ENCODE results near the gene NIPSNAP3A.

NIPSNAP3A gene

DNA sequence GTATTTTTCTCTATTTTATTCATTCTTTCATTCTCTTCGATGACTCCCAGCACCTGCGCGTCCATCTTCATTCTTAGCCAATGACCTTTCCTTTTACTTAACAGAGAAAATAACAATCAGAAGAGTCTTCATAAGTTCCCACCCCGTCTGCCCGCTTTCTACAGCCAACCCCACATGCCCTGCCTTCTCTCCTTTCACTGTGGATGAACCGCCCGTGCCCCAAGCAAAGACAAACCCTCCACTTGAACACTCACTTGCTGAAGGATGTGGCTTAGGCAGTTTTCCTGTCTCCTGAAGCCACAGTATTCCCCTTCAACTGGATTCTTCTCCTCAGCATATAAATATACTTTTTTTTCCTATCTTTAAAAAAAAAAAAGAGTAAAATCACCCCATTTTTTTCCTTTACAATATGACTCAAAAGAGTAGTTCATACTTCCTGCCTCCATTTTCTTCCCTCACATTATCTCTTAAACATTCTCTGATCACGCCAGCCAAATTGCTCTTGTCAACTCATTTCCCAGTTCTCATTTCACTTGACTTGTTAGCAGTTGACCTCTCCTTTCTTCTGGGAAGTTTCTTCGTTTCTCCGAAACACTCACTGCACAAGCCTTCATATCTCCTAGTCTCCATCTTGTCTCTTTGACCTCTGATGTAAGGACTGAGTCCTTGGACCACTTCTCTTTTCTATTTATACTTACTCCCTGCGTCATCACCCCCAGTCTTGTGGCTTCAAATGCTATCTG lies 27.5 kb downstream of the NIPSNAP3A start:
- no peak for DNase-seq

DNA sequence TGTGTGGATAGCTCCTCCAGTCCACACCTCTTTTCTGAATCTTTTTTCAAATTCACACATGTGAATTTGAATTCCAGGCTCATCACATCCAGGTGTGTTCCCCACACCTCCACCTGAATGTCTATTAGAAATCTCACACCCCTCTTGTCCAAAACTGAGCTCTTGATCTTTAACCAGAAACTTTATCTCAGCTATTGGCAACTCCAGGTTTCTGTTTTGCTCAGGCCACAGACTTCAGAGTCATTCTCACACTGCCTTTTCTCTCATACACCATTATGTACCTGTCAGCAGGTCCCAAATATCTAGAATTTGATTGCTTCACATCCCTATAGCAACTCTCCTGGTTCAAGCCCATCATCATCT lies 28.1 kb downstream of the NIPSNAP3A start:
- no peak for DNase-seq

GRCh38 chr9:104775976-104776375 lies 28.5 kb downstream of the NIPSNAP3A start:
- DNase-seq = no peak

DNA sequence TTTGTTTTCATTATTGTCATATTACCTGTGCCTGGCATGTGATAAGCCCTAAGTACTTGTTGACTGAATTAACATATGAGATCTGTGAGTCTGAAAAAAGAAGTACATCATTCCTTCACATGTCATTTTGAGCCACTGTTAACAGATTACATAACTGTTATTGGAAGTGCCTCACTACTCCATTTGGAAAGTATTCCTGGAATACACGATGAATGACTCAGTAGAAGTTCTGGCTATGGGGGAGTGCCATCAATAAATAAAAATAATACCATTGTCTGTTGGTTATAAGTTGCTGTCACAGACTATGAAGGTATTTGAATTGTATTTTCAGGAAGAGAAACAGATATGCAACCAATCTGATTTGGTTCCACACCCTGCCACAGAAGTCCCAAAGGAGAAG lies 29.3 kb downstream of the NIPSNAP3A start:
- DNase-seq = no peak

DNA sequence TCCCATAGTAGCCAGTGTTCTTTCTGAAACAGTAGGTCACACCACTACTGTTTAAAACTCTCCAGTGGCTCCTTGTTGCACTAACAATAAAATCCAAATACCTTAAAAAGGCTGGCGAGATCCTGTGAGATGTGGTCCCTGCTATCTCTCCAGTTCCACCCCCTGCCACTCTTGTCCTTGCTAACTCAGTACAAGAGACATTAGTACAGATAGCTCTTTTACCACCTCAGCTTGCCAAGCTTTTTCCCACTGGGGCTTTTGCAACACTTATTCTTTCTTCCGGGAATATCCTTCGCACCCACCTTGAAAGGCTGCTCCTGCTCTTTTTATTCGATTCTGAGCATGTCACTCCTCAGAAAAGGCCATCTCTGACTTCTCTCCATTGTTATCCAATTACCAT lies 31.3 kb downstream of the NIPSNAP3A start:
- DNase-seq = no peak

GRCh38 chr9:104779334-104779733 lies 31.9 kb downstream of the NIPSNAP3A start:
- DNase-seq = no peak

DNA sequence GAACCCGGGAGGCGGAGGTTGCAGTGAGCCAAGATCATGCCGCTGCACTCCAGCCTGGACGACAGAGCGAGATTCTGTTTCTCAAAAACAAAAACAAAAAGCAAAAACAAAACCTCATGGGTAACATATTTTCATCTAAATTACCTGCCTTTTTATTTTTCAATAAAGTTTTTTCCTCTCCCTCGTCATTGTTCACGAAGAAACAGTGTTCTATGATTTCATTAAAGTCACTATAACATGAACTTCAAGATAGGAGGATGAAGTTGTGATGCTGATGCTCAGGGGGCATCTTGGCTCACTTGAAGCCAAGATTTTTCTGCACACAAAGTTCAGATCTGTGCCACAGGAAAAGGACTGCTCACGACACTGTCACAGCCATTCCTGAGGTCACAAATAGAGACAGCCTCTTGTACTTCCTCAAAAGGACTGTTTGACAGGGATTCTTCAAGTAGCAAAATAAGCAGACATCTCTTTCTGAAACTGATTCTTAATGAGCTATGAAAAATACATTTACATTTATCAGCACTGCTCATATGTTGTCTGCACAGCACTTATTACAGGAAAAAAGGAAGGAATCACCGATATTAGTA lies 32.6 kb downstream of the NIPSNAP3A start:
- no peak for DNase-seq

GRCh38 chr9:104780796-104781395 lies 33.4 kb downstream of the NIPSNAP3A start:
- DNase-seq = no peak

DNA sequence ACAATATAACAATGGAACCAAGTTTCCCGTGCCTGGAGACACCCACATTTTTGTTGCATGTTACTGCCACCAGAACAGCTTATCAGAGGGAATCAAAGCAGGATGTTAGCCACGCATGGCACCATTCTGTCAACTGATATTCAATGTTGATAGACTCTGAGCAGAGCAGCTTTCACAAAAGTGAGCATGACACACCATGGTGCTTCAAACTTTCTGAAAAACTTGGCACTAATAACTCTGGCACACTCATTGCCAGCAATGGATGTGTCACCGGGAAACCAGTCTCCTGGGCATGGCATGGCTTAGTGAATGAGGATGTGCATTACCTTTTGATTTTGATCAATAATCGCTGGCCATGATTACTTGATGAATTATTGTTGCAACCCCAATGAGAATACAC lies 36.1 kb downstream of the NIPSNAP3A start:
- DNase-seq = no peak

DNA sequence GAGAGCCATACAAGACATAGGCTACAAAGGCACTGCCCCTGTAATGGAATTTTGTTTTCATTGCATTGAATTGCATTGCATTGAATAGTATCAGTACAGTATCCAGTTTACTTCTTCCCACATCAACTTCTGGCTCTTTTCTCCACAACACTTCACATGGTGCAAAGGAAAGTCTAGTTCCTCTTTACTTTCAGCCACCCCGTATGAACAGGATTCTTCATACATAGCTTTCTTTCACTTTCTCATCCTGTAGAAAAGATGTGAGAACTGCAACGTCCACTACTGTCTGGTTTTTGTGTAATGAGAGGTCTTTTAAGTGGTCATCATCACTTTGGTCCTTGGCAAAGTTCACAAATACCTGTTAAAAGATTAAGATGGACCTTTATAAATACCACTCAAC lies 36.6 kb downstream of the NIPSNAP3A start:
- no peak for DNase-seq

GRCh38 chr9:104786293-104786692 lies 38.8 kb downstream of the NIPSNAP3A start:
- DNase-seq = no peak

DNA sequence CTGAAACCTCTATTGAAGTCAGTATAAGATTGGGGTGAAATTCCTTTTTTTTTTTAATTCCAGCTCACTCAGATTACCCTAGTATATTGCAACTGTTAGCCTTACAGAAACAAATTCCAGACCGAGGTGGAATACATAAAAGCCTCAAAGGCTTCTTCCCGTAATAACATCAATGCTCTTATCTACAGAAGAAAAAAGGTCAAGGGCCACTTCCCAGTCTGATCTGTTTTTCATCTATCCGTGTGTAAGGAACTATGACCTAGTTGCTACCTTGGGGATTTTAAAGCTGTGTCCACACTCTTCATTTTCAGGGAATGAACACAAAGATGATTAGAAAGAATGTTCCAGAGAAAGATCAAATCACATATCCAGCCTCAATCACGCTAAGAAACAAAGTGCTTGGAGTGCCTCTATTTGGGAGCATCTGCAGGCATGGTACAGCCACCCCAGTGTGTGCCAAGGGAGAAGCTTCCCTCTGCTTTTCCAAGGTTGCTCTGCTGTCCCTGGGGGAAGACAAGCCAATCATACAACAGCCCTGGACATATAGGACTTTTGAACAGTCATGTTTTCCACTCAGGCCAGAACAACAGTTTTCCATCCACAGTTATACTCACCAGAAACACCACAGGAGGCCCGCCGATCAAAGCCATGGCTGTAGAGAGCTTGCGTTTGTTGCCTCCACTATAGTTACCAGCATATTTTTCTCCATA lies 40.0 kb downstream of the NIPSNAP3A start:
- DNase-seq = no peak

- DNase-seq = no peak
Observed at GRCh38 chr9:104788251-104788650, 40.8 kb downstream of the NIPSNAP3A start.

DNA sequence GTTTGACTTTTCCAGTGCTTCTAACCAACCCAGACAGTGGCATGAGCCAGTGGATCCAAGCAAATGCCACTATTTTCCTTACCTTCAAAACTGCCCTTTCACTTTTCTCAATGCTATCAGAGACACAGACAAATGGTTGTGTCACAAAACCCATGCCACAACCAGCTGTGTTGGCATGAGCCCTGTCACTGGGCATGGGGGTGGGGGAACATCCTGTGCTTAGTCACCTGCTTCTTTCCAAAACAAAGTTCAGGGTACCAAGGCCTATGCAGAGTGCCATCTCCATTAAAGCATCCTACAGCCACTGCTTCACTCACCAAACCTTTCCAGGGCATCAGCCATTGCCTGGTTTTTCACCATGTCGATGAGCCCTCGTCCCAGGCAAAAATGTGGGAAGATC lies 46.6 kb downstream of the NIPSNAP3A start:
- DNase-seq = no peak

GRCh38 chr9:104795082-104795481 lies 47.6 kb downstream of the NIPSNAP3A start:
- DNase-seq = no peak

DNA sequence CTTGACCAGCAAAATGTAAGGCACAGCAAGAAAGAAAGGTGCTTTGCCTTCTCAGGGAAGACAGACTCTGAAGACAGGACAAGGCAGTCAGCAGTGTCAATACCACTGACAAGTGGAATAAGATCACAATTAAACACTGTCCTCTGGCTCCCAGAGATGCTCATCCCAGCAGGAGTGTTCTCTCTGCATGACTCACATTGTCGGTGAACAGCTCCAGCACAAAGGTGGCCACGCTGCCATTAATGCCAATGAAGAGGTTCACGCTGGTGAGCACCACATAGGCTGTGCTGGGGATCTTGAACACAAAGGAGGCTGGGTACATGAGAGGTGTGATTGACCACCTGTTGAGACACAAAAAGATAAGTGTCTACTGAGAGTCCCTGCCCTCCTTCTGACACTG lies 48.4 kb downstream of the NIPSNAP3A start:
- DNase-seq = peak; percentile 19

DNA sequence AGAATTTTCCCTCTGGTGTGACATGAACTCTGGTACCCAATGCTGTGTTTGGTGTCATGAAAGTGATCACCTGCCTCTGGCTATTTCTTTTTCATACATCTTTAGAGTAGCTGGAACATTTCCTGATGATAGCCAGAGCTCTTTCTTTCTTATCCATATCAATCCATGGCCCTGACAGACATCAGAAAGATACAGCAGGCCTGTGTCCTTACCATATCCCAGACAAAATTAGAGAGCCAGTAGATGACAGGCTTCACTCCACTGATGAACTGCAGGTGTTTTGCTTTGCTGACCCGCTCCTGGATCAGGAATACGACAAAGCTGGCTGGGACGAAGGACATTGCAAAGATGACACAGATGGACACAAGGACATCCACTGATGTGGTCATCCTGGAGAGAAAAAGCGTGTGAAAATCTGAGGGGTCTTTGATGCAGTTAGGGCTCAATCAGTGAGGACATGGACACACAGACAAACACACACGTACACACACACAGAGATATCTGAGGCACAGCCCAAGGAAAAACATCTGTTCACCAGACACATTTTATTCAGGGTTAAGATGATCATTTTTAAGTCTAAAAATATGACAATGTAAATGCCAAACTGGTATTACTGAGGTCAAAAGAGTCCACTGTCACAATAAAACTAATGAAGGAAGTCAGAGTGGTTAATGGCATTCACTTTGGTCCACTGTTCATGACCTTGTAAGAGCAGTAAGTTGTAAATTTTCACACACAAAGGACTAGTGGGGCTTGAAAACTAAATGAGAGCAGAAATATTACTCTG lies 50.9 kb downstream of the NIPSNAP3A start:
- no peak for DNase-seq

GRCh38 chr9:104800068-104800785 lies 52.7 kb downstream of the NIPSNAP3A start:
- no peak for DNase-seq

- DNase-seq = no peak
Observed at GRCh38 chr9:104802110-104802509, 54.6 kb downstream of the NIPSNAP3A start.

GRCh38 chr9:104802906-104803305 lies 55.4 kb downstream of the NIPSNAP3A start:
- DNase-seq = no peak

DNA sequence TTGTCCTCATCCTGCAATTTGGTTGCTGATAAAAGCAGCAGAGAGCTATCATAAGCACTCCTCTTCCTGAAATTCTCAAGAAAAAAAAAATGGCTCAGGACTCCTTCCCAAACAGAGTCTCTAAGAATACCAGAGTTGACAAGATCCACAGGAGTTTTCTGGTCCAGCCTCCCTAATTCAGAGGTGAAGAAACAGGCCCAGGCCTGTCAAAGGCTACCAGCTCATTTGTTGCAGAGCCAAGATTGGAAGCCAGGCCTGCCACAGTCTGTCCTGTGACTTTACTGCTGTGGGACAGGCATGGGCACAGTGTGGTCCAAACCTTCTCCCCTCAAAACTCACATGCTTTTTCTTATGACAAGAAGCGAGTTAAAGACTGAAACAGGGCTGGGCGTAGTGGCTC lies 58.0 kb downstream of the NIPSNAP3A start:
- no peak for DNase-seq

DNA sequence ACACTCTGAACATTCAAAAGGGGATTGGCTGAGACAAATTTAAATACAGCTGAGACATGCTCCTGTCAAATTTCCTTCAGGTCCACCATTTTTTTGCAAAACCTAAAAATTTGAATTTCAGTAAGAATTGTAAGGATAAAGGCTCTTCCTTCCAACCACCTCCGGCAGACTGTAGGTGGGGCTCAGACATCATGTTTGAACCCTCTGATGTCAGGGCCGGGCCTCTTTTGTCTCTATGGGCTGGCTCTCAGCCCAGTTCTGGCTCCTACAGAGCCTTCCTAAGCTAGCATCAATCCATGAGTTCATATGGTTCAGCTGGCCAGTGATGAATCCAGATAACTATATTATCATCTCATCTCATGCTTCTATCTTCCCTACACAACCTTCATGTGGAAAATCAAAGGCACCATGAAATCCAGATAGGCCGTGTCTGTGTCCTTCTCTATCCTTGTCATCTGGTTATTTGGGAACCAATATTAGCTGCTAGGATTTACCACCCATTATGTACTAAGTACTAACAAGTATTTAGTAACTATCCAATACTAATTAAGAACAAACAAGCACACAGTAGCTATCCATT lies 60.6 kb downstream of the NIPSNAP3A start:
- DNase-seq = peak; percentile 1

Measured in NCI-H146 (cell line).